SH-SY5Y (cell line): Measurements from ENCODE around the gene POU6F2.

Experiments
- GATA2 ChIP-seq: IDR thresholded peaks from 2 replicates; pipeline ENCODE4 v1.6.1; 2011; ENCODE audit warnings: mild to moderate bottlenecking, low read depth, low read length
- GATA3 ChIP-seq: IDR thresholded peaks from 2 replicates; pipeline ENCODE4 v1.6.1; 2011; ENCODE audit warnings: low read depth, mild to moderate bottlenecking, low read length, moderate library complexity

DNA sequence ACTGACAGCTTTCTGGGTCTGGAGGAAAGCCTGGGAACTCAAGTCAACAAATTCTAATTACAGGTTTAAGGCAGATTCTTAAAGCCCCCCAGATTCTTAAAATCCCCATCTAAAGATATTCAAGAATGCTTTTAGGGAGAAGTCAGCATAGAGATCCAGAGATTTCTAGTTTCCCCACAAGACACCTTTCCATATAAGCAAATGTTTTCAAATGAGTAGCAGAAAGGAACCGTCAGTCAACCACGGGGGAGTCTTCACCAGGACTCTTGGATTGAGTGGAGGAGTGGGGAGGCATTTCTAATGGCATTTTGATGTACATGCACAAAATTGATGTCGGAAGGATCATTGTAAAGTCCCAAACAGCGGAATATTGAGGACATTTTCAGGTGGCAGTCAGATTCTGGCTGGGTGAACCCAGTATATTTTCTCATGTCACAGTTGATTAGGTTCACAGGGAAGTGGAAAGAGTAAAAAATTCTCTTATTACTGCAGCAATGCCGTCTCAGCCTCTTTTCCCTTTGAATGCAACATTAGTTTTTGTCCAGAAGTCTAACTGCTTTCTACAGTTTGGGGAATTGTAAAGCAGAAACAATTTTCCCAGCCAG, 396.8 kb downstream of the POU6F2 start:
- no peak for TF ChIP-seq GATA2
- no peak for TF ChIP-seq GATA3
